Left lung (tissue), 10 donors: ENCODE data around the gene IQCK. TPM values are rescaled to one million over a fixed set of nuclear protein-coding genes. Genes with fewer than 3 reads are reported as not detected.

Experiments
- ATAC-seq: fragments of 200-7000 bp; cut with Tn5 transposase; one replicate; pipeline ENCODE4 v1.9.1; 2020; ENCODE audit warnings: moderate library complexity
- DNase-seq, 4 donors: peaks; one replicate each; pipeline ENCODE4 v3.0.0-alpha.2; 2013 to 2020
- H3K27ac ChIP-seq, 2 donors: fragments of 200-600 bp; sonication (generic) in 1 of 2; one replicate each; pipeline versions ENCODE4 v1.5.0 to v1.8.0; 2020 to 2021
- H3K27me3 ChIP-seq, 2 donors: fragments of 200-600 bp; sonication (generic) in 1 of 2; one replicate each; pipeline versions ENCODE4 v1.5.0 to v1.8.0; 2020 to 2021
- H3K36me3 ChIP-seq, 2 donors: fragments of 200-600 bp; sonication (generic) in 1 of 2; one replicate each; pipeline versions ENCODE4 v1.5.0 to v1.8.0; 2020 to 2021
- H3K4me1 ChIP-seq, 2 donors: fragments of 200-600 bp; one replicate each; pipeline ENCODE4 v1.8.0; 2021
- H3K4me3 ChIP-seq, 2 donors: fragments of 200-600 bp; sonication (generic) in 1 of 2; one replicate each; pipeline versions ENCODE4 v1.5.0 to v1.8.0; 2020 to 2021; ENCODE audit warnings: mild to moderate bottlenecking in 1 of 2
- H3K9me3 ChIP-seq, 2 donors: fragments of 200-600 bp; sonication (generic) in 1 of 2; one replicate each; pipeline versions ENCODE4 v1.5.0 to v1.8.0; 2020 to 2021
- CTCF ChIP-seq, 2 donors: fragments of 200-600 bp; sonication (generic) in 1 of 2; IDR thresholded peaks; one replicate each; pipeline versions ENCODE4 v1.5.0 to v1.8.0; 2021; ENCODE audit warnings: antibody characterized with exemption in 2 of 2
- intact Hi-C, 2 donors: fragments of 100-400 bp; cut with DNase I; formaldehyde crosslinking; loops; one replicate each; pipeline versions ENCODE4 v1.11.2 to v1.14.2; 2022
- polyA plus RNA-seq, 6 donors: library from polyadenylated mRNA; unstranded; fragments of 120-200 nt; gene quantifications; one replicate each; pipeline ENCODE4 v1.2.1, GENCODE V29; 2013; ENCODE audit not compliant: insufficient read length in 6 of 6
- total RNA-seq, 2 donors: library from RNA; stranded (reverse); fragmentation: NEBNext Ultra II Directional; extraction: Animal tissue kit (Norgen Biotek cat#: 25700); gene quantifications; one replicate each; pipeline ENCODE4 v1.2.1, GENCODE V29; 2021
- donor health status: DM: no; HTN: yes; CAD: no.
- donor health status: DM: no; HTN: no; CAD: no.

Gene IQCK
- total and polyA plus RNA-seq, 8 donors, result 8.0 to 25.3 (median 22.1) TPM

- H3K36me3 ChIP-seq, result no peaks in the 10 kb centered on the region
- H3K4me1 ChIP-seq, result peaks cover 0 to 9% of the 10 kb centered on the region in 2 donors
- H3K9me3 ChIP-seq, result peaks cover 0 to 6% of the 10 kb centered on the region in 2 donors
- TF ChIP-seq CTCF (IDR thresholded peaks at IDR 0.05), result no peak
- H3K27me3 ChIP-seq, result no peaks in the 10 kb centered on the region
- intact Hi-C loops, result no loop called here
- H3K4me3 ChIP-seq, result no peak overlapping the region
- H3K27ac ChIP-seq, result peak overlapping the region in 1 of 2 donors; percentile 45
- DNase-seq, result peak in 2 of 4 donors; percentile 63 to 72
- ATAC-seq, result peak; percentile 46
These were observed 86.7 kb downstream of the IQCK start for GRCh38 chr16:19804538-19805323.

GRCh38 chr16:19805459-19806162, 87.5 kb downstream of the IQCK start:
- Histone ChIP-seq H3K9me3 (peaks cover 0 to 6% of the 10 kb centered on the region in 2 donors), H3K36me3 (no peaks in the 10 kb centered on the region), H3K4me1 (peaks cover 0 to 9% of the 10 kb centered on the region in 2 donors), H3K27ac (peak overlapping the region in 1 of 2 donors; percentile 45), H3K4me3 (no peak overlapping the region), H3K27me3 (no peaks in the 10 kb centered on the region)
- no peak for DNase-seq
- ATAC-seq, result no peak
- intact Hi-C loops, result no loop called here
- TF ChIP-seq CTCF (IDR thresholded peaks at IDR 0.05), result no peak

- intact Hi-C loops, result no loop called here
- H3K9me3 ChIP-seq, result peaks cover 0 to 10% of the 10 kb centered on the region in 2 donors
- no peaks in the 10 kb centered on the region for H3K27me3 ChIP-seq
- no peak overlapping the region for H3K27ac ChIP-seq
- peaks cover 0 to 9% of the 10 kb centered on the region in 2 donors for H3K4me1 ChIP-seq
- no peaks in the 10 kb centered on the region for H3K36me3 ChIP-seq
- ATAC-seq, result peak; percentile 74
- no peak for TF ChIP-seq CTCF (IDR thresholded peaks at IDR 0.05)
- no peak overlapping the region for H3K4me3 ChIP-seq
- DNase-seq, result peak in 1 of 4 donors; percentile 82
These were observed 90.1 kb downstream of the IQCK start for GRCh38 chr16:19808061-19808641.

GRCh38 chr16:19809121-19809635, 91.1 kb downstream of the IQCK start:
- TF ChIP-seq CTCF (IDR thresholded peaks at IDR 0.05), result no peak
- ATAC-seq, result peak; percentile 12
- Histone ChIP-seq H3K36me3 (no peaks in the 10 kb centered on the region), H3K9me3 (peaks cover 0 to 10% of the 10 kb centered on the region in 2 donors), H3K4me1 (peaks cover 0 to 9% of the 10 kb centered on the region in 2 donors), H3K27me3 (no peaks in the 10 kb centered on the region), H3K4me3 (no peak overlapping the region), H3K27ac (peak overlapping the region in 1 of 2 donors; percentile 3)
- peak in 1 of 4 donors; percentile 48 for DNase-seq
- intact Hi-C loops, result no loop called here
